ENCODE data around the gene TBC1D23.

DNA sequence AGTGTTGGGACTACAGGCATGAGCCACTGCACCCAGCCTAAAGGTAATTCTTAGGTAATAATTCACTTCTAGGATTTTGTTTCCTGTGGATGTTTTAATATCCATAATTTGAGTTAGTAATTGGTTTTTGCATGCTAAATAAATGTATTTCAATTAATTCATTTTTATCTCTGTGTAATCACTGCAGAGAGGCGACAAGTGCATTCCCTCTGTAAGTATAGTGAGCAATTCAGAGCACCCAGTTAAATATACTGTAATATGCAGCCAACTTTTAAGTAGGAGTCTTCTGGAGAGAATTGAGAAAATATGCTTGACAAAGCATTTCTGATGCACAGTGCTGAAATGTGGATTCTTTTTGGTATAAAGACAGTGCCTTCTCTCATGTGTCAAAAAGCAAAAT, 5.7 kb downstream of the TBC1D23 start:
- TF ChIP-seq, protein P1, sequence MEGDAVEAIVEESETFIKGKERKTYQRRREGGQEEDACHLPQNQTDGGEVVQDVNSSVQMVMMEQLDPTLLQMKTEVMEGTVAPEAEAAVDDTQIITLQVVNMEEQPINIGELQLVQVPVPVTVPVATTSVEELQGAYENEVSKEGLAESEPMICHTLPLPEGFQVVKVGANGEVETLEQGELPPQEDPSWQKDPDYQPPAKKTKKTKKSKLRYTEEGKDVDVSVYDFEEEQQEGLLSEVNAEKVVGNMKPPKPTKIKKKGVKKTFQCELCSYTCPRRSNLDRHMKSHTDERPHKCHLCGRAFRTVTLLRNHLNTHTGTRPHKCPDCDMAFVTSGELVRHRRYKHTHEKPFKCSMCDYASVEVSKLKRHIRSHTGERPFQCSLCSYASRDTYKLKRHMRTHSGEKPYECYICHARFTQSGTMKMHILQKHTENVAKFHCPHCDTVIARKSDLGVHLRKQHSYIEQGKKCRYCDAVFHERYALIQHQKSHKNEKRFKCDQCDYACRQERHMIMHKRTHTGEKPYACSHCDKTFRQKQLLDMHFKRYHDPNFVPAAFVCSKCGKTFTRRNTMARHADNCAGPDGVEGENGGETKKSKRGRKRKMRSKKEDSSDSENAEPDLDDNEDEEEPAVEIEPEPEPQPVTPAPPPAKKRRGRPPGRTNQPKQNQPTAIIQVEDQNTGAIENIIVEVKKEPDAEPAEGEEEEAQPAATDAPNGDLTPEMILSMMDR (IDR thresholded peaks at IDR 0.05) = no peak
- TF ChIP-seq POLR2A (IDR thresholded peaks at IDR 0.05) = no peak
